Large intestine (tissue), 3 donors: Measurements from ENCODE around the gene DOK3. TPM values are rescaled to one million over a fixed set of nuclear protein-coding genes. Genes with fewer than 3 reads are reported as not detected.
A peak's percentile ranks its signal among the peaks of the same experiment; 100 is the strongest.

Source experiments
- DNase-seq, 2 donors: peaks; one replicate each; pipeline versions ENCODE4 v3.0.0 to v3.0.0-alpha.2; 2013
- H3K27ac ChIP-seq: one replicate; pipeline ENCODE4 v1.5.1; 2013; ENCODE audit warnings: low read length
- H3K27me3 ChIP-seq: 2 replicates; pipeline ENCODE4 v1.6.1; 2013; ENCODE audit warnings: low read length; ENCODE audit not compliant: control insufficient read depth, insufficient read depth
- H3K36me3 ChIP-seq: 2 replicates; pipeline ENCODE4 v1.6.1; 2013; ENCODE audit warnings: low read length; ENCODE audit not compliant: control insufficient read depth, insufficient read depth
- H3K4me1 ChIP-seq: one replicate; pipeline ENCODE4 v1.6.1; 2013; ENCODE audit warnings: low read length; ENCODE audit not compliant: control insufficient read depth, insufficient read depth
- H3K4me3 ChIP-seq: one replicate; pipeline ENCODE4 v1.5.1; 2013; ENCODE audit warnings: low read length
- H3K9me3 ChIP-seq: one replicate; pipeline ENCODE4 v1.6.1; 2013; ENCODE audit warnings: mild to moderate bottlenecking, low read depth, low read length, moderate library complexity; ENCODE audit not compliant: control insufficient read depth
- WGBS: methylation state at CpG from one replicate; pipeline ENCODE4 v1.1.5; 2013; ENCODE audit warnings: low lambda C conversion rate; ENCODE audit not compliant: insufficient coverage; 5-methylcytosine and 5-hydroxymethylcytosine counted together
- polyA plus RNA-seq: library from polyadenylated mRNA; unstranded; fragments of 120-200 nt; gene quantifications from one replicate; pipeline ENCODE4 v1.2.1, GENCODE V29; 2013

DOK3 gene
- polyA plus RNA-seq, 1 donor = 4.7 TPM

DNA sequence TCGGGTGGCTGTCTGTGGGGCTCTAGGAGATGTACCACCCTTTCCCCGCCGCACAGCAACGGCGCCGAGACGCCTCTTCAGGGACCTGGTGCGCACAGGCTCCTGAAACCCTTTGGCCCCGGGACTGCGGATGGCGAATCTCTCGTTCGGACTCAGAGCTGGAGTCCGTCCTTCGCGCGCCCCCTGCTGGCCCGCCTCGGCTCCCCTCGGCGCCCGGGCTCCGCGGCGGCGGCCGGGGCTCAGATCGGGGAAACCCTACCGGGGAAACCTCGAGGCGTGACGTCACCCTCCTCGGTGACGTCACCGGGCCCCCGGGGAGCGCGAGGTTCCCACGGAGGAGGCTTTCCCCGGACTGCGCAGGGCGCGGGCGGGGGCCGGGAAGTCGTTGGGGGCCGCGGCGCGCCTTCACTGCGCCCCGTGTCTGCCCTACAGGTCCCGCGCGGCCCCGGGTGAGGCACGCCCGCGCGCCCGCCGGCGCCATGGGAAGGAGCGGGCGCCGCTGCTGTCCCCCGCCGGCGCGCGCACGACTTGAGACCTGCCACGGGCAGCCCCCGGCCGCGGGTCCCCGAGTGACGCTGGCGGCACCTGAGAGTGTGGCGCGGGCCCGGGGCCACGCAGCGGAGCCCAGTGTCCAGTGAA lies 55.1 kb downstream of the DOK3 start:
- WGBS = no CpG with 5 or more reads among the region's 84 CpGs
- H3K27me3 ChIP-seq = peaks cover 11% of the 10 kb centered on the region
- H3K4me1 ChIP-seq = peaks cover 15% of the 10 kb centered on the region
- peaks cover 3% of the 10 kb centered on the region for H3K9me3 ChIP-seq
- peaks cover 22% of the 10 kb centered on the region for H3K36me3 ChIP-seq
- DNase-seq = peak; percentile 92
- peak overlapping the region; percentile 45 for H3K27ac ChIP-seq
- H3K4me3 ChIP-seq = peak overlapping the region; percentile 54

DNA sequence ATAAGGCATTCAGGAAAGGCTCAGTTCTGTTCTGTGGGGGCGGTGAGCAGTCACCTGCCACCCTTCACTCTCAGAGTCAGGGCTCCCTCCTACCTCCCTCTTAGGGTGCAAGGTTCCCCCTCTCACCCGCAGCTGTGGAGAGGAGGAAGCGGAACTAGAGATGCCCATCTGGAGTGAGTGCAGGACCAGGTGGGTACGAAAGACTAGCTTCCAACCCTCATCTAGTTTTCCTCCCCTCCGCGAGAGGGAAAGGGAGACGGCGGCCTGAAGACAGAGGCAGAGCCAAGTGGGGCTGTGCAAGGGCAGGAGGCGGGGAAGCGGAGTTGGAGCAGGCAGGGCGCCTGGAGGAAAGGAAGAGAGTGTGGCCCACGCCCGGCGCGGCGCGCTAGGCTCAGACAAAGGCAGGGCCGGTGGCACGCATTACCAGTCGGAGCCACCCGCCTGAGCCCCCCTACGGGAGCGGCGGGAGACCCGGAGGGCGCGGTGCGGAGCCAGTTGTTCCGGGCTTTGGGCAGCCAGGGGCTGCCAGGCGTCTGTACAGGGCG lies 55.7 kb downstream of the DOK3 start:
- Histone ChIP-seq H3K4me1 (peaks cover 15% of the 10 kb centered on the region), H3K27ac (no peak overlapping the region), H3K9me3 (peaks cover 3% of the 10 kb centered on the region), H3K36me3 (peaks cover 17% of the 10 kb centered on the region), H3K4me3 (peak overlapping the region; percentile 54), H3K27me3 (peaks cover 16% of the 10 kb centered on the region)
- DNase-seq = peak in 1 of 2 donors; percentile 56
- no CpG with 5 or more reads among the region's 31 CpGs for WGBS

DNA sequence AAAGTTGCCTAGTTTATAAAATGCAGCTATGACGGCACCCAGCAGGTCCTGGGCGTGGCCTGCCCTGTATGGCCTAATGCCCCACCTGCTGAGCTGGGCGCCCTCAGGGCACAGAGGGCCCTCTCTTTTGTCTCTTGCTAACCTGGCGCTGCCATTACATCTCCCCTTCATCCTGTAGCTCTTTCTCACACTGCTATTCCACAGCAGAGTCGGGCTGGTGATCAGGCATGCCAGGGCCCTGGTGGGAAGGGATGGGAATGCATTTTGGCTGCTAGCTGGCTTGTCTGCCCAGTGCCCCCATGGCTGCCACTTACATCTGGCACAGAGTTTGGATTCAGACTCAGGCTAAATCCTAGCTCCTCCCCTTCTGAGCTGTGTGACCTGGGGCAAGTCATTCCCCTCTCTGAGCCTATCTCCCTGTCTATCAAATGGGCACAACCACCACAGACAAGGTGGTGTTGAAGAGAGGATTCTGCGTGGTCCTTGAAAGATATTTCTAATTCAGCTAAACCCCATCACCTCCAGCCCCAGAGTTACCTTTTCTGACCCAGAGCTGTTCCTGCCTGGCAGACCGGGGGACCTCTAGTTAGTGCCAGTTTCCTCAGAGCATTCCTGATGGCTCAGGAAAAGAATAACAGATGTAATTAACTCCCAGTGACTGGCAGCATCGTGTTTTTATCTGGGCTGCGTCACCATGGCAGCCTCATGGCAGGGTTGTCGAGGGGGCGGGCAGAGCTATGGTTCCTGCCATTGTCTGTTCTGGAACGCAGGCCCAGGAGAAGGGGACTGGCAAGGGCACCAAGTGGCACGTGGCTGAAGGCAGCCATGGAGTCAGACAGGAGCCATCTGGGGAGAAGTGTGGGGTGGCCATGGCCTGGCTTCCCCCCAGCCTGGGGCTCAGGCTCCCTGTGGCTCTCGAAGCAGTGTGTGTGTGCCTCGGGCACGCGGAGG lies 56.7 kb downstream of the DOK3 start:
- Histone ChIP-seq H3K27me3 (peaks cover 26% of the 10 kb centered on the region), H3K27ac (no peak overlapping the region), H3K9me3 (peaks cover 3% of the 10 kb centered on the region), H3K4me1 (peaks cover 15% of the 10 kb centered on the region), H3K36me3 (peaks cover 7% of the 10 kb centered on the region), H3K4me3 (no peak overlapping the region)
- DNase-seq = no peak
- 100% methylated on average over 1 of the region's 17 CpGs for WGBS

Other genes with a start within 250 kb of the DOK3 start
- 77.5 TPM for gene RAB24, start 206.1 kb downstream of the DOK3 start, polyA plus RNA-seq
- 271 TPM for gene PRELID1, start 206.0 kb downstream of the DOK3 start, polyA plus RNA-seq
- gene MXD3, start 197.9 kb downstream of the DOK3 start, polyA plus RNA-seq = 14.9 TPM
- 161 TPM for gene LMAN2, start 158.2 kb downstream of the DOK3 start, polyA plus RNA-seq
- 20.0 TPM for gene RGS14, start 151.9 kb downstream of the DOK3 start, polyA plus RNA-seq
- not detected for gene SLC34A1, start 125.4 kb downstream of the DOK3 start, polyA plus RNA-seq
- not detected for gene PFN3, start 109.2 kb downstream of the DOK3 start, polyA plus RNA-seq
- 1.0 TPM for gene F12, start 100.3 kb downstream of the DOK3 start, polyA plus RNA-seq
- 16.6 TPM for gene GRK6, start 83.2 kb downstream of the DOK3 start, polyA plus RNA-seq
- 1.7 TPM for gene PRR7, start 63.0 kb downstream of the DOK3 start, polyA plus RNA-seq
- gene DBN1, start 36.2 kb downstream of the DOK3 start, polyA plus RNA-seq = 49.5 TPM
- gene PDLIM7, start 12.2 kb downstream of the DOK3 start, polyA plus RNA-seq = 118 TPM
- gene DDX41, start 7.1 kb upstream of the DOK3 start, polyA plus RNA-seq = 94.2 TPM
- 76.8 TPM for gene FAM193B, start 44.7 kb upstream of the DOK3 start, polyA plus RNA-seq
- gene TMED9, start 82.4 kb upstream of the DOK3 start, polyA plus RNA-seq = 119 TPM
- 22.5 TPM for gene B4GALT7, start 90.3 kb upstream of the DOK3 start, polyA plus RNA-seq